ENCODE measurements around the gene B3GALNT2.
A peak's percentile ranks its signal among the peaks of the same experiment; 100 is the strongest.

Gene B3GALNT2

DNA sequence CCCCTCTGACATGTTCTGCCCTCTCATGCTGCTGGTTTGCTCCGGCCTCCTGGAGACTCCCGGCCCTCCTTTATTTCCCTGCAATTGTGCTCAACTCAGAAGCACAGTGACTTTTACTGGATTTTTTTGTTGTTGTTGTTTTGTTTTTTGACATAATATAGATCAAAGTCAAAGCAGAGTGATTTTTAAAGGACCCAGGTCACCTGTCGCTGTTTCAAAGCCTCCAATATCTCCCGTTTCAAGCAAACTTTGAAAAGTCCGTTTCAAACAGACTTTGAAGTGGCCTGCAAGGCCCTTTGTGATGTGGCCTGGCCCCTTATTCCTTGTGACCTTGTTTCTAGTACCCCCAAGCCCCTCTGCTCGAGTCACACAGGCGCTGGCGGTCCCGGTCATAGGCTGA, 78.9 kb downstream of the B3GALNT2 start:
- Histone ChIP-seq H3K4me1 (ENCODE audit: control insufficient read depth, insufficient read depth, low read length) (no peaks in the 10 kb centered on the region), H3K36me3 (ENCODE audit: control insufficient read depth in 2 of 2, insufficient read depth in 1 of 2, low read length in 2 of 2) (peaks cover 0 to 7% of the 10 kb centered on the region in 2 experiments; a peak in 2 of 3 replicates), H3K9me3 (ENCODE audit: control insufficient read depth, insufficient read depth, low read depth, low read length) (no peaks in the 10 kb centered on the region), H3K4me3 (ENCODE audit: low read depth, low read length) (no peak overlapping the region), H3K27ac (ENCODE audit: extremely low read depth, low read depth, low read length) (no peak overlapping the region)
- ChIA-PET POLR2A (no interaction called here), CTCF (interaction anchor here (0.6 to 7.0 kb wide), 4 partner anchors 10 to 72 kb away, joined by 3 to 58 read pairs (median 3); no protein-coding TSS in a partner anchor)
- TF ChIP-seq SCRT1 (tag by site-specific recombination; IDR thresholded peaks at IDR 0.05; ENCODE audit: borderline replicate concordance) (peak; percentile 74), ZNF600 (tag by site-specific recombination; IDR thresholded peaks at IDR 0.05) (0 out of 2 replicates have a peak, but pooled peaks have one; percentile 12), SCRT2 (tag by site-specific recombination; IDR thresholded peaks at IDR 0.05) (peak; percentile 92), ZNF214 (tag by site-specific recombination; IDR thresholded peaks at IDR 0.05; ENCODE audit: borderline replicate concordance) (no peak), ZNF529 (tag by site-specific recombination; IDR thresholded peaks at IDR 0.05; ENCODE audit: insufficient replicate concordance) (no peak)

DNA sequence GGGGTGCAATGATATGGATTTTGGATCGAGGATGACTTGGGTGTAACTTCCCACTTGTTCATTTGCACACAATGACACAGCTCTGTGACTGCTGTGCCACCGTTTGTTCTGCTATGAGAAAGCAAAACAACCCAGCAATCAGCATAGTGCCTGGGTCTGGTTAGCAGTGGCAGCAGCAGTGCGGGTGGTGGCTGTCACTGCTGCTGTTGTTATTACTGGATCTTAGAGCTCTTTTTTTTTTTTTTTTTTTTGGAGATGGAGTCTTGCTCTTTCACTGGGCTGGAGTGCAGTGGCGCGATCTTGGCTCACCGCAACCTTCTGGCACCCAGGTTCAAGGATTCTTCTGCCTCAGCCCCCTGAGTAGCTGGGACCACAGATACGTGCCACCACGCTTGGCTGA, 80.2 kb downstream of the B3GALNT2 start:
- no peak for TF ChIP-seq ZNF548 (tag by site-specific recombination; IDR thresholded peaks at IDR 0.05)
- TF ChIP-seq OSR2 (tag by site-specific recombination; IDR thresholded peaks at IDR 0.05) = peak; percentile 52; the same call in 1 of the 2 replicates
- peak; percentile 75 for TF ChIP-seq ZBTB20 (tag by site-specific recombination; IDR thresholded peaks at IDR 0.05)
- peak; percentile 22; the same call in 1 of the 2 replicates for TF ChIP-seq ZNF10 (tag by site-specific recombination; IDR thresholded peaks at IDR 0.05)
- TF ChIP-seq, protein P1, sequence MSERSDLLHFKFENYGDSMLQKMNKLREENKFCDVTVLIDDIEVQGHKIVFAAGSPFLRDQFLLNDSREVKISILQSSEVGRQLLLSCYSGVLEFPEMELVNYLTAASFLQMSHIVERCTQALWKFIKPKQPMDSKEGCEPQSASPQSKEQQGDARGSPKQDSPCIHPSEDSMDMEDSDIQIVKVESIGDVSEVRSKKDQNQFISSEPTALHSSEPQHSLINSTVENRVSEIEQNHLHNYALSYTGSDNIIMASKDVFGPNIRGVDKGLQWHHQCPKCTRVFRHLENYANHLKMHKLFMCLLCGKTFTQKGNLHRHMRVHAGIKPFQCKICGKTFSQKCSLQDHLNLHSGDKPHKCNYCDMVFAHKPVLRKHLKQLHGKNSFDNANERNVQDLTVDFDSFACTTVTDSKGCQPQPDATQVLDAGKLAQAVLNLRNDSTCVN (tag by site-specific recombination; optimal IDR thresholded peaks at IDR 0.05) = no peak
- TF ChIP-seq, protein P2, sequence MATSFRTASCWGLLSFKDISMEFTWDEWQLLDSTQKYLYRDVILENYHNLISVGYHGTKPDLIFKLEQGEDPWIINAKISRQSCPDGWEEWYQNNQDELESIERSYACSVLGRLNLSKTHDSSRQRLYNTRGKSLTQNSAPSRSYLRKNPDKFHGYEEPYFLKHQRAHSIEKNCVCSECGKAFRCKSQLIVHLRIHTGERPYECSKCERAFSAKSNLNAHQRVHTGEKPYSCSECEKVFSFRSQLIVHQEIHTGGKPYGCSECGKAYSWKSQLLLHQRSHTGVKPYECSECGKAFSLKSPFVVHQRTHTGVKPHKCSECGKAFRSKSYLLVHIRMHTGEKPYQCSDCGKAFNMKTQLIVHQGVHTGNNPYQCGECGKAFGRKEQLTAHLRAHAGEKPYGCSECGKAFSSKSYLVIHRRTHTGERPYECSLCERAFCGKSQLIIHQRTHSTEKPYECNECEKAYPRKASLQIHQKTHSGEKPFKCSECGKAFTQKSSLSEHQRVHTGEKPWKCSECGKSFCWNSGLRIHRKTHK (tag by site-specific recombination; IDR thresholded peaks at IDR 0.05) = no peak
- TF ChIP-seq, protein P3, sequence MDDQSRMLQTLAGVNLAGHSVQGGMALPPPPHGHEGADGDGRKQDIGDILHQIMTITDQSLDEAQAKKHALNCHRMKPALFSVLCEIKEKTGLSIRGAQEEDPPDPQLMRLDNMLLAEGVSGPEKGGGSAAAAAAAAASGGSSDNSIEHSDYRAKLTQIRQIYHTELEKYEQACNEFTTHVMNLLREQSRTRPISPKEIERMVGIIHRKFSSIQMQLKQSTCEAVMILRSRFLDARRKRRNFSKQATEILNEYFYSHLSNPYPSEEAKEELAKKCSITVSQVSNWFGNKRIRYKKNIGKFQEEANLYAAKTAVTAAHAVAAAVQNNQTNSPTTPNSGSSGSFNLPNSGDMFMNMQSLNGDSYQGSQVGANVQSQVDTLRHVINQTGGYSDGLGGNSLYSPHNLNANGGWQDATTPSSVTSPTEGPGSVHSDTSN (CRISPR knock-in tag; IDR thresholded peaks at IDR 0.05) = no peak
- TF ChIP-seq HOXA7 (CRISPR knock-in tag; IDR thresholded peaks at IDR 0.05; ENCODE audit: borderline replicate concordance) = no peak
- TF ChIP-seq ZNF707 (tag by site-specific recombination; IDR thresholded peaks at IDR 0.05) = no peak
- TF ChIP-seq, protein P4, sequence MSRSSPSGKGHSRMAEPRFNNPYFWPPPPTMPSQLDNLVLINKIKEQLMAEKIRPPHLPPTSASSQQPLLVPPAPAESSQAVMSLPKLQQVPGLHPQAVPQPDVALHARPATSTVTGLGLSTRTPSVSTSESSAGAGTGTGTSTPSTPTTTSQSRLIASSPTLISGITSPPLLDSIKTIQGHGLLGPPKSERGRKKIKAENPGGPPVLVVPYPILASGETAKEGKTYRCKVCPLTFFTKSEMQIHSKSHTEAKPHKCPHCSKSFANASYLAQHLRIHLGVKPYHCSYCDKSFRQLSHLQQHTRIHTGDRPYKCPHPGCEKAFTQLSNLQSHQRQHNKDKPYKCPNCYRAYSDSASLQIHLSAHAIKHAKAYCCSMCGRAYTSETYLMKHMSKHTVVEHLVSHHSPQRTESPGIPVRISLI (tag by site-specific recombination; IDR thresholded peaks at IDR 0.05) = peak; percentile 74
- TF ChIP-seq BCL11A (tag by site-specific recombination; IDR thresholded peaks at IDR 0.05; ENCODE audit: low read depth) = no peak
- TF ChIP-seq ZNF777 (tag by site-specific recombination; IDR thresholded peaks at IDR 0.05; ENCODE audit: borderline replicate concordance) = no peak
- no peak for TF ChIP-seq ZNF391 (tag by site-specific recombination; IDR thresholded peaks at IDR 0.05; ENCODE audit: borderline replicate concordance, low read depth)
- peaks cover 0 to 16% of the 10 kb centered on the region in 2 experiments; a peak in 2 of 3 replicates for H3K36me3 ChIP-seq (ENCODE audit: control insufficient read depth in 2 of 2, insufficient read depth in 1 of 2, low read length in 2 of 2)
- no peaks in the 10 kb centered on the region for H3K4me1 ChIP-seq (ENCODE audit: control insufficient read depth, insufficient read depth, low read length)
- H3K4me3 ChIP-seq (ENCODE audit: low read depth, low read length) = no peak overlapping the region
- CTCF ChIA-PET = interaction anchor here (0.6 to 7.0 kb wide), 2 partner anchors 8 to 548 kb away, joined by 3 to 58 read pairs; no protein-coding TSS in a partner anchor
- H3K27ac ChIP-seq (ENCODE audit: extremely low read depth, low read depth, low read length) = no peak overlapping the region
- no peaks in the 10 kb centered on the region for H3K9me3 ChIP-seq (ENCODE audit: control insufficient read depth, insufficient read depth, low read depth, low read length)
- POLR2A ChIA-PET = interaction anchor here (0.6 to 0.7 kb wide), 2 partner anchors 321 to 905 kb away, joined by 3 to 5 read pairs; no protein-coding TSS in a partner anchor
